HuH-7 (cell line): ENCODE results near the gene UPF3A.
"Not testable (repeated sequence)": the region's sequence is repeated elsewhere in the genome, so short reads cannot be mapped to it uniquely, and the experiment has no call there.

Experiments used
- DNase-seq: peaks from one replicate; pipeline ENCODE4 v3.0.0; 2011; ENCODE audit warnings: low spot score

The UPF3A gene

DNA sequence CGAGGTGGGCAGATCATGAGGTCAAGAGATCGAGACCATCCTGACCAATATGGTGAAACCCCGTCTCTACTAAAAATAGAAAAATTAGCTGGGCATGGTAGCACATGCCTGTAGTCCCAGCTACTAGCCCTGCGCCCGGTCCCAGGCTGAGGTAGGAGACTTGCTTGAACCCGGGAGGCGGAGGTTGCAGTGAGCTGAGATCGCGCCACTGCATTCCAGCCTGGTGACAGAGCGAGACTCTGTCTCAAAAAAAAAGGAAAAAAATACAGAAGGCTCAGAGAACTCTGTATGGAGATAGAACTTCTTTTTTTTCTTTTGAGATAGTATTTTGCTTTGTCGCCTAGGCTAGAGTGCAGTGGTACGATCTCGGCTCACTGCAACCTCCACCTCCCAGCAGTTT is 17.1 kb upstream of the UPF3A start:
- not testable (repeated sequence) for DNase-seq

GRCh38 chr13:114264886-114265611 is 16.4 kb upstream of the UPF3A start:
- no peak for DNase-seq

GRCh38 chr13:114266241-114266640 is 15.2 kb upstream of the UPF3A start:
- no peak for DNase-seq

GRCh38 chr13:114268344-114269280 is 12.8 kb upstream of the UPF3A start:
- no peak for DNase-seq

DNA sequence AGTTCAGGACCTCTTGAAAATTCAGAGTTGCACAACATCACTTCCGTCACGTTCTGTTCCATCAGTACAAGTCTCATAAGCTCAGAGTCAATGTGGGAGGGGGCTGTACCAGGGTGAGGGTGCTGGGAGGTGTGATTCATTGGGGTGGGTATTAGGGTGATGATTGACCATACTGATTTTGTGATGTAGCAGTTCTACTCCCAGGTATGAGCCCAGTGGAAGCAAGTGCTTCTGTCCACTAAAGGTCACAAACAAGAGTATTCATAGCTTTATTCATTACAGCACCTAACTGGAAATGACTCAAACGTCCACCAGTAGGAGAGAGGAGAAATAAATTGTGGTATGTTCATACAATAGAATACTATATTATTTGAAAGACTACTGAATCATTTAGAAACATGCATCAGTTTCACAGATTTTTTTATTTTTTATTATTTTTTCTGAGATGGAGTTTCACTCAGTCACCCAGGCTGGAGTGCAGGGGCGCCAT is 12.1 kb upstream of the UPF3A start:
- no peak for DNase-seq

DNA sequence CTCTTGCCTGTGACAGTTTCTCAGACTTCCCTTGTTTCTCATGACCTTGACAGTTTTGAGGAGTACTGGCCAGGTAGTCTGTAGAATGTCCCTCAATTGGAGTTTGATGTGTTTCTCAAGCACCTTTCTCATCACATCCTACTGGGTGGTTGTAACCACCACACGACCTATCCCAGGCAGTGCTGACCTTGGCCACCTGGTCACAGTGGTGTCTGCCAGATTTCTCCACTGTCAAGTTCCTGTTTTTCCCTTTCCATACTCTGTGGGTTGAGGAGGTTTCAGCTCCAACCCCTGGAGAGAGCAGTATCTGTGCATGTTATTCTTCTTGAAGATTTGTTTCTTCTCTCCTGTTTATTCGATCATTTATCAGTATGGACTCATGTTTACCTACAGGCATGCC is 8.4 kb upstream of the UPF3A start:
- DNase-seq, result no peak

- no peak for DNase-seq
Measured at GRCh38 chr13:114275304-114275703, 6.1 kb upstream of the UPF3A start.

DNA sequence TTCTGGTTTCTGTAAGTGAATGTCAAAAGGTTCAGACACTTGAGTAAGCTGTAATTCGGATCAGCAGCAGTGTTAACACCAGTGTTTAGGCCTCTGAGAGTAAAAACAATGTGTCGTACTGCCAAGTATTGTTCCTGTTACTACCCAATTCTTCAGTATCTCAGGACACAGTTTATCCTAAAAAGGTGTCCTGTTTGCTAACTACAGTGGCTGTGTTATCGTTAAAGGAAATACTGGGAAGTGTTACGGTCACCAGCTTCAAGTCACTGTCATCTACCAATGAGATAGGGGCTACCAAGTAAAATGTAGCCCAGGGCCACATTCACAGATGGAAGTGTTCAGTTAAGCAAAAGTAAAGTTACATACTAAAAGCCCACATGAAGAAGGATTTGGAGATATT is 2.3 kb upstream of the UPF3A start:
- no peak for DNase-seq

GRCh38 chr13:114279758-114280355 is 1.5 kb upstream of the UPF3A start:
- no peak for DNase-seq

DNA sequence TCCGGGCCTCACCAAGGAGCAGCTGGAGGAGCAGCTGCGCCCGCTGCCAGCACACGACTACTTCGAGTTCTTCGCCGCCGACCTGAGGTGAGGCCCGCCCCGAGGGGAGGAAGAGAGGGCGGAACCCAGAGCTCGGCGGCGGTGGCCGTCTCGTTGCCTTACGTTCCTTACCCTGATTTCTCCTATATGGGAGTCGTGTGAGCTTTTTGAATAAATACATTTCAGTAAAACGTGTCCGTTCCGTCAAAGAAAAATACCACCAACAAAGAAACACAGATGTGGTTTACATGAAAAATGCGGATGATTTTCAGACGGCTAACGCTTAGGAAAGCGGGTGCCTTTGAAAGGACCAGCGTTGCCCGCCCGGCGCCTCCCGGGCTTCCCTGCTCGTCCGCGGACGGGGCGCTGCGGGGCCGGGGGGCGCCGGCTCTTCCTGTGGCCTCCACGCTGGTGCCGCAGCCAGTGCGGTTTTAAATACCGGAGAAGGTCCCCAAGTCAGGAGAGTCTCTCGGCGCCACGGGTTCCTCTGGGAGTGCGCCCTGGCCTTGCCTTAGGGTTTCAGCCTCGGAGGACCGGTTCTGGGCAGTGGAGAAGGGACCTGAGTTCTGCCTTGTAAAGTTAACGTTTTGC is 755 bp downstream of the UPF3A start:
- DNase-seq, result peak; percentile 49

DNA sequence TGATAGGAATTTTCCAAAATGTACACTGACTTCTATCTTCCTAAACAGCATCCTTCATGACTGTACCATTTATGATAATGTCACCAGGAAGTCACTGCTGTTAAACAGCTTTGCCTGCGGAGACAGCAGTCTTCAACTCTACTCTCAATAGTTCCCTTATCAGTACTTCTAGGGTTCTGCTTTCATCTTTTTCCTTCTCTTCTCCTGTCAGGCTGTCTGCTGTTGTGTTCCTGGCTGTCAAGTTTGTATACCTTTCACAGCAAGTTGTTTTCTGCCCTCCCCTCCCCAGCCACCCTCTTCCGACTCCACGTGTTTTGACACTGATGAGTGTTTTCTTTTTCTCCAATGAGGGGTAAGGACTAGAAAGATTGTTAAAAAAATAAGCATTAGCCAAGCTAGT is 2.2 kb downstream of the UPF3A start:
- peak; percentile 22 for DNase-seq

DNA sequence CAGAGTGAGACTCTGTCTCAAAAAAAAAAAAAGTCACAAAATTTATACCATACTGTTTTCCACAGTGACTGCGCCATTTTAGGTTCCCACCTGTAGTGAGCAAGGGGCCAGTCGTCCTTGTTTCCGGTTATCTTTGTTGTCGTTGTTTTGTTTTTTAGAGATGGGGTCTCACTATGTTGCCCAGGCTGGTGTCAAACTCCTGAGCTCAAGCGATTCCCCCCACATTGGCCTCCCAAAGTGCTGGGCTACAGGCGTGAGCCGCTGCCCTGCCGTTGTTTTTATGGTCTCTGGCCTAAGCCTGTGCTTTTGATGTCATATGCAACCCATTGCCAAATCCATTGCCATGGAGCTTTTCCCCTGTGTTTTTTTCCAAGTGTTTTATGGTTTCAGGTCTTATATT is 3.3 kb downstream of the UPF3A start:
- no peak for DNase-seq

DNA sequence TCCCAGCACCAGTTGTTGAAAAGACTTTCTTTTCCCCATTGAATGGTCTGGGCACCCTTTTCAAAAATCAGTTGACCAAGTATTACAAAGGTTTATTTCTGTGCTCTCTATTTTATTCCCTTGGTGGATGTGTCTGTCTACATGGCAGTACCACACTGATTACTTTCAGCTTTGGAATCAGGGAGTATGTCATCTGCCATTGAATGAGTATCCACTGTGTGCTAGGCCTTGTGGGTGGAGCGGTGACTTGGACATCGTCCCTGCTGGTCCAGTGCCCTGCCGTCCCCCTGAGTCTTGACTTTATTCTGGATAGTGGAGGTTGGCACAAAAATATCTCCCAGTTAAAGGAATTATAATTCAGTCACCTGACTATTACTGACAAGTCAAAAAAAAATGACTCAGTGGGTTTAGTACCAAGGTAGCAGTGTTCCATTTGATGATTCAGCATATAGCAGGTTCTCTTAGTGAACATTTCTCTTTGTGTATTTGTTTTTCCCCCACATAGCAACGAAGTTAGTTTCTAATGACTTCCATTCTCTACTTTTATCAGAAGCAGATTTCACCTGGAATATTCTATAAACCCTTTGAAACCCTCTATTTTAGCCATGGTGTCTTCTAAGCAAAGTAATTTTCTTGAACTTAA is 3.9 kb downstream of the UPF3A start:
- DNase-seq, result no peak

DNA sequence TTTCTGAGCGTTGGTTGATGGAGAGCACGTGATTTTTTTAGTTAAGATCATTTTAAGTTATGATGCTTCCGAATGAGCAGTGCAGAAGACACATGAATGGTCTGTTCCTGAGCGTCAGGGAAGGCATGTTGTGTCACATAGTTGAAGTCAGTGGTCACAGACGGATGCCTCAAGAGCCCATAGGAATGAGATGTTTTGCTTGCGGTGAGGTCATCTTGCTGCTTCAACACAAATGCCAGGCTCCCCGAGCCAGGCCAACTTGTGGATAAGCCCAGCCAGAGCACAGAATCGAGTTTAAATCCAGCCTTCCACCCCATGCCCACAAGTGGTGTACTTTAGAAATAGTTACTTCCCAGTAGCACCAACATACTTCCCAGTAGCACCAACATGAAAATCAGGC is 5.4 kb downstream of the UPF3A start:
- DNase-seq, result no peak

- DNase-seq, result no peak
Measured at GRCh38 chr13:114288157-114288591, 6.8 kb downstream of the UPF3A start.

GRCh38 chr13:114296448-114296847 is 15.0 kb downstream of the UPF3A start:
- no peak for DNase-seq

GRCh38 chr13:114296902-114297301 is 15.5 kb downstream of the UPF3A start:
- DNase-seq, result no peak

GRCh38 chr13:114298866-114299265 is 17.5 kb downstream of the UPF3A start:
- no peak for DNase-seq

- no peak for DNase-seq
Measured at GRCh38 chr13:114299604-114300305, 18.4 kb downstream of the UPF3A start.

- no peak for DNase-seq
Measured at GRCh38 chr13:114303700-114304327, 22.4 kb downstream of the UPF3A start.
